ENCODE measurements around the gene SNX32.

The SNX32 gene

DNA sequence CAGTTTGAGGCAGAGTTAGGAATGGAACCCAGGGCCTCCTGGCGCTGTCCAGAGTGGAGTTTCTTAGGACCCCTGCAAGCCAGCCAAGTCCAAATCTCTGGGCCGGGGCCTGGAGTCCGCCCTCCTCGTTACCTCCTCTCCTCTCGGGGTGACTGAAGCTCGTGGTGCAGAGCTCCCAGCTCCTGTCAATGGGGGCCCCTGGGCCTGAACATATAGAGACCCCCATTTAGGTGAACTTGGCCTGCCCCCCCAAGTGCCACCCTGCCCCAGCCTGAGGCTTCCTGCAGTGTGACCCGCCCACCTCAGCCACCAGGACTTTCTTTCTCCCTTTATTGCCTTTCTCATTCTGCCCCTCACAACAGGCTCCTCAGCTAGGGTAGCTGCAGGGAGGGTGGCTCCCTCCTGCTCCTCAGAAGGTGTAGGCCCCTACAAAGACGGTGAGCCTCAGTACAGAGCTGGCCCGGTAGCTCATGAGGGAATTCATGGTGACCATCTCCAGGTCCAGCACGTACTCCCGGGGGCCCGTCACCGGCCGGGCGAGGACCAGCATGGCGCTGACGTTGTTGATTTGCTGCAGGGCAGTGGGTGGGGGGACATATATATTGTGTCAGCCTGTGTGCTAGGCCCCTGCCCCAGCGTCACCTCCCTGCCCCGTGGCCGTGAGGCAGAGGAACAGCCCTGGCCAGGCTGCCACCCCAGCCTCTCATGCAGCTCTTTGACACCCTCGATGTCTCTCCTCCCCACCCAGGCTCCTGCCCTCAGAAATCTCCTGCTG lies 32.9 kb downstream of the SNX32 start:
- no peaks in the 10 kb centered on the region for H3K27me3 ChIP-seq (ENCODE audit: low read length)
- no peak overlapping the region for H3K9ac ChIP-seq (ENCODE audit: low read length)
- no peaks in the 10 kb centered on the region for H3F3A ChIP-seq (ENCODE audit: insufficient read depth)
- H3K79me2 ChIP-seq (ENCODE audit: insufficient read depth, low read length): peaks cover 6% of the 10 kb centered on the region
- H2AFZ ChIP-seq (ENCODE audit: low read depth, low read length, severe bottlenecking): no peak overlapping the region
- H3K36me3 ChIP-seq (ENCODE audit: low read length): no peaks in the 10 kb centered on the region
- no peak overlapping the region for H3K27ac ChIP-seq (ENCODE audit: low read depth, low read length)
- H3K9me3 ChIP-seq (ENCODE audit: insufficient read depth, low read length): no peaks in the 10 kb centered on the region
- no peaks in the 10 kb centered on the region for H4K20me1 ChIP-seq (ENCODE audit: low read depth, low read length)
- TF ChIP-seq, protein P1, sequence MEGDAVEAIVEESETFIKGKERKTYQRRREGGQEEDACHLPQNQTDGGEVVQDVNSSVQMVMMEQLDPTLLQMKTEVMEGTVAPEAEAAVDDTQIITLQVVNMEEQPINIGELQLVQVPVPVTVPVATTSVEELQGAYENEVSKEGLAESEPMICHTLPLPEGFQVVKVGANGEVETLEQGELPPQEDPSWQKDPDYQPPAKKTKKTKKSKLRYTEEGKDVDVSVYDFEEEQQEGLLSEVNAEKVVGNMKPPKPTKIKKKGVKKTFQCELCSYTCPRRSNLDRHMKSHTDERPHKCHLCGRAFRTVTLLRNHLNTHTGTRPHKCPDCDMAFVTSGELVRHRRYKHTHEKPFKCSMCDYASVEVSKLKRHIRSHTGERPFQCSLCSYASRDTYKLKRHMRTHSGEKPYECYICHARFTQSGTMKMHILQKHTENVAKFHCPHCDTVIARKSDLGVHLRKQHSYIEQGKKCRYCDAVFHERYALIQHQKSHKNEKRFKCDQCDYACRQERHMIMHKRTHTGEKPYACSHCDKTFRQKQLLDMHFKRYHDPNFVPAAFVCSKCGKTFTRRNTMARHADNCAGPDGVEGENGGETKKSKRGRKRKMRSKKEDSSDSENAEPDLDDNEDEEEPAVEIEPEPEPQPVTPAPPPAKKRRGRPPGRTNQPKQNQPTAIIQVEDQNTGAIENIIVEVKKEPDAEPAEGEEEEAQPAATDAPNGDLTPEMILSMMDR (IDR thresholded peaks at IDR 0.05; ENCODE audit: insufficient read depth, low read length, poor library complexity, severe bottlenecking): no peak
- no peak for TF ChIP-seq EZH2phosphoT487 (conservative IDR thresholded peaks at IDR 0.05; ENCODE audit: low read length)
- H3K4me3 ChIP-seq (ENCODE audit: insufficient read depth, low read length, poor library complexity, severe bottlenecking): no peak overlapping the region
- no peaks in the 10 kb centered on the region for H3K9me2 ChIP-seq (replicated peaks; ENCODE audit: insufficient read depth, low read length)
- H3K4me2 ChIP-seq (ENCODE audit: low read depth, low read length, poor library complexity, severe bottlenecking): no peak overlapping the region

DNA sequence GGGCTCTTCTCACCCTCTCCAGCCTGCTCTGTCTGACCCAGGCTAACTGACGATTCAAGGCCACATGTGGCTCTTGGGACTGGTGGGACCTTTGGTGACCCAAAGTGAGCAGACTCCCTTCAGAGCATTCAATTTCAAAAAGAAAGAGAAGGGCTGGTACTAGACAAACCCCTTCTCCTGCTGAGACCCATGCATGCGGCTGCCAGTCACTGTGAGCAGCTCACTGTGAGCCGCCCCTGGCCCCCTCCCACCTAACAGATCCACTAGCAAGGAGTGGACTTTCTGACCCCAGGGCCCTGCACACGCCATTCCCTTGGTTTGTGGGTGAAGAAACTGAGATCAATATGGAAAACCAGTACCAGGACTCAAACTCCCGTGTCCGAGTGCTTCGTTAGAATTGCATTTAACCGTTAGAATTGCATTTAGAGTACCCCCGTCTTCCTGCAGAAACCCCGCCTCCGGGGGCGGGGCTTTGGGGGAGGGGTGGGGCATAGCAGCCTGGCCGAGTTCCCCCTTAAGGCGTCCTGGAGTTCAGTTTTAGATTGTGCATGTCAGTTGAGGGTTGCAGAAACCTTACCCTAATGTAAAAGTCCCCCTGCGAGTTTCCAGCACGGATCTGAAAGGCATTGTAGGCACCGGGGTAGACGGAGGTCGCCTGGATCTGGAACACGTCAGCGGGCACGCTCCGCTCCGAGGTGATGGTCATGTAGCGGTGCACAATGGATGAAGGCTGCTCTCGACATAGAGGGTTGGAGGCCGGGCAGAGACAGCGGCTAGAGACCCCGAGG lies 33.7 kb downstream of the SNX32 start:
- no peaks in the 10 kb centered on the region for H3K36me3 ChIP-seq (ENCODE audit: low read length)
- H3K9ac ChIP-seq (ENCODE audit: low read length): no peak overlapping the region
- H3K9me3 ChIP-seq (ENCODE audit: insufficient read depth, low read length): no peaks in the 10 kb centered on the region
- H3K79me2 ChIP-seq (ENCODE audit: insufficient read depth, low read length): no peaks in the 10 kb centered on the region
- H3K4me3 ChIP-seq (ENCODE audit: insufficient read depth, low read length, poor library complexity, severe bottlenecking): no peak overlapping the region
- no peak overlapping the region for H3K27ac ChIP-seq (ENCODE audit: low read depth, low read length)
- no peaks in the 10 kb centered on the region for H3K9me2 ChIP-seq (replicated peaks; ENCODE audit: insufficient read depth, low read length)
- TF ChIP-seq, protein P1 (IDR thresholded peaks at IDR 0.05; ENCODE audit: insufficient read depth, low read length, poor library complexity, severe bottlenecking): no peak
- TF ChIP-seq EZH2phosphoT487 (conservative IDR thresholded peaks at IDR 0.05; ENCODE audit: low read length): no peak
- no peaks in the 10 kb centered on the region for H3F3A ChIP-seq (ENCODE audit: insufficient read depth)
- H3K27me3 ChIP-seq (ENCODE audit: low read length): no peaks in the 10 kb centered on the region
- no peak overlapping the region for H3K4me2 ChIP-seq (ENCODE audit: low read depth, low read length, poor library complexity, severe bottlenecking)
- no peaks in the 10 kb centered on the region for H4K20me1 ChIP-seq (ENCODE audit: low read depth, low read length)
- H2AFZ ChIP-seq (ENCODE audit: low read depth, low read length, severe bottlenecking): no peak overlapping the region

DNA sequence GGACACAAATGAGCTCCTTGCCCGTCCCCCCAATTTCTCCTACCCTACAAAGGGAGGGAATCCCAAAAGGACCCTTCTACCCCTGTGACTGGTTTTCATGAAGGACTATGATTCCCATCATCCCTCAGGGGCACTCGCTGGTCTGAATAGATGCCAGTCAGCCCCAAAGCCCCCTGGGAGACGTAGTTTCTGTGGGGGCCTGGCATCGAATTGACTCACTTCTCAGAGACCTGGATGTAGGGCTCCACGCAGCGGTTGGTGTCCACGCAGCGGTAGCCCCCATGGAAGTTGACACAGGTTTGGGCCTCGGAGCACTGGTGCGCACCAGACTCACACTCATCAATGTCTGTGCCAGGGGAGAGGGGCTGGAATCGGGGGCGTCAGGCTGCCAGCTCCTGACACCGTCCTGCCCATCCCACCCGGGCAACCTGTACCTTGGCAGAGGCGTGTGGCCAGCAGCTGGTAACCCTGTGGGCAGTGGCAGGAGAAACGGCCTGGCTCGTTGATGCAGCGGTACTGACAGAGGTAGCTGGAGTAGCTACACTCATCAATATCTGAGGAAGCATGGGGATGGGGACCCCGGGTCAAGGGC lies 34.4 kb downstream of the SNX32 start:
- Histone ChIP-seq H3K79me2 (ENCODE audit: insufficient read depth, low read length) (no peaks in the 10 kb centered on the region), H3K36me3 (ENCODE audit: low read length) (no peaks in the 10 kb centered on the region), H3K9me3 (ENCODE audit: insufficient read depth, low read length) (no peaks in the 10 kb centered on the region), H4K20me1 (ENCODE audit: low read depth, low read length) (no peaks in the 10 kb centered on the region), H3K9ac (ENCODE audit: low read length) (no peak overlapping the region), H3K27ac (ENCODE audit: low read depth, low read length) (no peak overlapping the region), H3F3A (ENCODE audit: insufficient read depth) (no peaks in the 10 kb centered on the region), H2AFZ (ENCODE audit: low read depth, low read length, severe bottlenecking) (no peak overlapping the region), H3K4me2 (ENCODE audit: low read depth, low read length, poor library complexity, severe bottlenecking) (no peak overlapping the region), H3K9me2 (replicated peaks; ENCODE audit: insufficient read depth, low read length) (no peaks in the 10 kb centered on the region), H3K4me3 (ENCODE audit: insufficient read depth, low read length, poor library complexity, severe bottlenecking) (no peak overlapping the region), H3K27me3 (ENCODE audit: low read length) (no peaks in the 10 kb centered on the region)
- TF ChIP-seq EZH2phosphoT487 (conservative IDR thresholded peaks at IDR 0.05; ENCODE audit: low read length): no peak

Measured in SU-DHL-6 (cell line).